ENCODE measurements around the gene TH. TPM values are rescaled to one million over a fixed set of nuclear protein-coding genes. Genes with fewer than 3 reads are reported as not detected.

Gene TH
- not detected in 2 replicates for total RNA-seq (2022)
- percentile 19 among the genes with signal in this experiment for Bru-seq, nascent RNA
- not detected for BruChase-seq, experiment 1, labeled RNA remaining after a 2-hour chase
- BruChase-seq, experiment 2, labeled RNA remaining after a 6-hour chase = percentile 23 among the genes with signal in this experiment
- long read RNA-seq = 0 reads

DNA sequence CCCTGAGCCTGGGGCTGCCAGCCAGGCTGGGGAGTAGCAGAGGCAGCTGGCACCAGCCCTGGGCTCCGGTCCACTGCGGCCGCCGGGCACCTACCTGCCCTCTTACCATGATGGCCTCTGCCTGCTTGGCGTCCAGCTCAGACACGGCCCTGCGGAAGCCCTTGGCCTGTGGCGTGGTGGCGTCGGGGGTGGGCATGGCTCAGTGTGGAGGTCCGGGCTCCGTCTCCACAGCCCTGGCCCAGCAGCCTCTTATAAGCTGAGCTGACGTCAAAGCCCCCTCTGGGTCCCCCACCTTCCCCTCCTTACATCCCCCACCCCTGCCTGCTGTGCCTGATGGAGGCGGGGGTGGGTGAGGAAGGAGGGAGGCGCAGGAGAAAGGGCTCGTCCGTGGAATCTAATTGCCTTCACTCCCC, at the start of gene TH:
Gene TH, minus strand, starts transcription at position 225 of the 413 bp plus-strand sequence. Its CDS starts 29 bp downstream, at position 196.
- H3K36me3 Mint-ChIP-seq (ENCODE audit: insufficient read depth, unreplicated experiment) = no peaks in the 10 kb centered on the region
- H3K9me3 Mint-ChIP-seq (ENCODE audit: unreplicated experiment) = no peaks in the 10 kb centered on the region
- no peak within 1 kb of the TSS for H3K27ac Mint-ChIP-seq (ENCODE audit: unreplicated experiment)
- TF ChIP-seq, protein P1, sequence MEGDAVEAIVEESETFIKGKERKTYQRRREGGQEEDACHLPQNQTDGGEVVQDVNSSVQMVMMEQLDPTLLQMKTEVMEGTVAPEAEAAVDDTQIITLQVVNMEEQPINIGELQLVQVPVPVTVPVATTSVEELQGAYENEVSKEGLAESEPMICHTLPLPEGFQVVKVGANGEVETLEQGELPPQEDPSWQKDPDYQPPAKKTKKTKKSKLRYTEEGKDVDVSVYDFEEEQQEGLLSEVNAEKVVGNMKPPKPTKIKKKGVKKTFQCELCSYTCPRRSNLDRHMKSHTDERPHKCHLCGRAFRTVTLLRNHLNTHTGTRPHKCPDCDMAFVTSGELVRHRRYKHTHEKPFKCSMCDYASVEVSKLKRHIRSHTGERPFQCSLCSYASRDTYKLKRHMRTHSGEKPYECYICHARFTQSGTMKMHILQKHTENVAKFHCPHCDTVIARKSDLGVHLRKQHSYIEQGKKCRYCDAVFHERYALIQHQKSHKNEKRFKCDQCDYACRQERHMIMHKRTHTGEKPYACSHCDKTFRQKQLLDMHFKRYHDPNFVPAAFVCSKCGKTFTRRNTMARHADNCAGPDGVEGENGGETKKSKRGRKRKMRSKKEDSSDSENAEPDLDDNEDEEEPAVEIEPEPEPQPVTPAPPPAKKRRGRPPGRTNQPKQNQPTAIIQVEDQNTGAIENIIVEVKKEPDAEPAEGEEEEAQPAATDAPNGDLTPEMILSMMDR (IDR thresholded peaks at IDR 0.05; ENCODE audit: insufficient read depth in 1 of 2, low read depth in 1 of 2, low read length in 1 of 2, severe bottlenecking in 1 of 2, unreplicated experiment in 1 of 2) = no peak
- H3K4me3 Mint-ChIP-seq (ENCODE audit: unreplicated experiment) = no peak within 1 kb of the TSS
- ChIA-PET POLR2A (no interaction called here), CTCF (interaction anchor here (0.5 to 11.5 kb wide), 4 partner anchors 15 to 331 kb away, joined by 3 to 168 read pairs (median 7); no protein-coding TSS in a partner anchor)
- H3K27me3 Mint-ChIP-seq (ENCODE audit: insufficient read depth, unreplicated experiment) = no peaks in the 10 kb centered on the region
- intact Hi-C loops (cut with micrococcal nuclease; ENCODE audit: unreplicated experiment) = no loop called here
- DNase-seq = no peak
- Histone ChIP-seq H3K4me3 (ENCODE audit: low read depth, low read length) (no peak within 1 kb of the TSS), H3K36me3 (ENCODE audit: control insufficient read depth, insufficient read depth, low read length) (no peaks in the 10 kb centered on the region), H3K27me3 (replicated peaks; ENCODE audit: control insufficient read depth, insufficient read depth, low read length) (no peaks in the 10 kb centered on the region), H3K4me1 (peaks cover 6% of the 10 kb centered on the region; the same call in 1 of the 2 replicates), H3K9me3 (no peaks in the 10 kb centered on the region)
- no peaks in the 10 kb centered on the region for H3K4me1 Mint-ChIP-seq (ENCODE audit: low read depth, unreplicated experiment)
- no TSS peak for BruUV-seq (replicated peaks)

- TF ChIP-seq, protein P1 (IDR thresholded peaks at IDR 0.05; ENCODE audit: insufficient read depth in 1 of 2, low read depth in 1 of 2, low read length in 1 of 2, severe bottlenecking in 1 of 2, unreplicated experiment in 1 of 2) = no peak
- DNase-seq = no peak
- intact Hi-C loops (cut with micrococcal nuclease; ENCODE audit: unreplicated experiment) = no loop called here
- ChIA-PET CTCF (interaction anchor here (0.6 kb wide), 1 partner anchor 29 kb away, joined by 3 read pairs; no protein-coding TSS in a partner anchor), POLR2A (no interaction called here)
- BruUV-seq (replicated peaks) = no TSS peak
- H3K4me1 ChIP-seq = peaks cover 27% of the 10 kb centered on the region
- H3K27me3 ChIP-seq (replicated peaks; ENCODE audit: control insufficient read depth, insufficient read depth, low read length) = no peaks in the 10 kb centered on the region
- Mint-ChIP-seq H3K27ac (ENCODE audit: unreplicated experiment) (no peak overlapping the region), H3K36me3 (ENCODE audit: insufficient read depth, unreplicated experiment) (no peaks in the 10 kb centered on the region), H3K4me3 (ENCODE audit: unreplicated experiment) (no peak overlapping the region), H3K27me3 (ENCODE audit: insufficient read depth, unreplicated experiment) (no peaks in the 10 kb centered on the region), H3K9me3 (ENCODE audit: unreplicated experiment) (peaks cover 22% of the 10 kb centered on the region), H3K4me1 (ENCODE audit: low read depth, unreplicated experiment) (peaks cover 8% of the 10 kb centered on the region)
- no peaks in the 10 kb centered on the region for H3K36me3 ChIP-seq (ENCODE audit: control insufficient read depth, insufficient read depth, low read length)
- H3K4me3 ChIP-seq (ENCODE audit: low read depth, low read length) = no peak overlapping the region
- H3K9me3 ChIP-seq = peaks cover 15% of the 10 kb centered on the region
These were observed 49.4 kb upstream of the TH start for GRCh38 chr11:2221024-2221423.

DNA sequence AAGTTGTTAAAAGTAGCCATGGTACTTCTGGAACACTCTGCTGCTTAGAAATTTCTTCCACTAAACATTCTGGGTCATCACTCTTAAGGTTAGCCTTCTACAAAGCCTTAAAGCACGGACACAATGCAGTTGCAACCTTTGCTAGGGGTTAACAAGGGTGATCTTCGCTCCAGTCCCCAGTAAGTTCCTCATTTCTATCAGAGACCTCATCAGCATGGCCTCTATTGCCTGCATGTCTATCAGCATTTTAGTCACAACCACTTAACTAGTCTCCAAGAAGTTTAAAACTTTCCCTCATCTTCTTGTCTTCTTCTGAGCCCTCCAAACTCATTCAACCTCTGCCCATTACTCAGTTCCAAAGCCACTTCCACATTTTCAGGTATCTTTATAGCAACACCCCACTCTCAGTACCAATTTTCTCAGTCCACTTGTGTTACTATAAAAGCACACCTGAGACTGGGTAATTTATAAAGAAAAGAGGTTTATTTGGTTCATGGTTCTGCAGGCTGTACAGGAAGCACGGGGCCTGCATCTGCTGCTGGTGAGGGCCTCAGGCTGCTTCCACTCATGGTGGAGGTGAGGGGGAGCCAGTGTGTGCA, 48.7 kb upstream of the TH start:
- H3K27me3 ChIP-seq (replicated peaks; ENCODE audit: control insufficient read depth, insufficient read depth, low read length) = no peaks in the 10 kb centered on the region
- peak in 1 of 2 experiments; percentile 13 for DNase-seq
- POLR2A ChIA-PET = no interaction called here
- no peak overlapping the region for H3K4me3 Mint-ChIP-seq (ENCODE audit: unreplicated experiment)
- TF ChIP-seq, protein P1 (IDR thresholded peaks at IDR 0.05; ENCODE audit: insufficient read depth in 1 of 2, low read depth in 1 of 2, low read length in 1 of 2, severe bottlenecking in 1 of 2, unreplicated experiment in 1 of 2) = no peak
- H3K4me3 ChIP-seq (ENCODE audit: low read depth, low read length) = no peak overlapping the region
- intact Hi-C loops (cut with micrococcal nuclease; ENCODE audit: unreplicated experiment) = no loop called here
- H3K9me3 ChIP-seq = peaks cover 15% of the 10 kb centered on the region
- H3K36me3 ChIP-seq (ENCODE audit: control insufficient read depth, insufficient read depth, low read length) = no peaks in the 10 kb centered on the region
- no TSS peak for BruUV-seq (replicated peaks)
- H3K9me3 Mint-ChIP-seq (ENCODE audit: unreplicated experiment) = peaks cover 22% of the 10 kb centered on the region
- H3K4me1 ChIP-seq = peaks cover 32% of the 10 kb centered on the region
- CTCF ChIA-PET = no interaction called here
- H3K4me1 Mint-ChIP-seq (ENCODE audit: low read depth, unreplicated experiment) = peaks cover 8% of the 10 kb centered on the region
- no peaks in the 10 kb centered on the region for H3K36me3 Mint-ChIP-seq (ENCODE audit: insufficient read depth, unreplicated experiment)
- H3K27me3 Mint-ChIP-seq (ENCODE audit: insufficient read depth, unreplicated experiment) = no peaks in the 10 kb centered on the region
- peak overlapping the region; percentile 45 for H3K27ac Mint-ChIP-seq (ENCODE audit: unreplicated experiment)
